Heart right ventricle (tissue), 16 donors: ENCODE data around the gene GPR158. TPM values are rescaled to one million over a fixed set of nuclear protein-coding genes. Genes with fewer than 3 reads are reported as not detected.

ENCODE experiments used
- ATAC-seq, 8 donors: fragments of 200-7000 bp; cut with Tn5 transposase; one replicate each; pipeline ENCODE4 v1.9.1; 2020; ENCODE audit warnings: mild to moderate bottlenecking in 8 of 8, moderate library complexity in 8 of 8, moderate number of reproducible peaks in 1 of 8
- DNase-seq, 2 donors: peaks; one replicate each; pipeline ENCODE4 v3.0.0-alpha.2; 2020
- H3K27ac ChIP-seq, 10 donors: fragments of 200-600 bp; sonication (generic) in 2 of 10; one replicate each; pipeline versions ENCODE4 v1.5.0 to v1.8.0; 2020 to 2022; ENCODE audit warnings: mild to moderate bottlenecking in 3 of 10
- H3K27me3 ChIP-seq, 7 donors: fragments of 200-600 bp; one replicate each; pipeline ENCODE4 v1.8.0; 2021 to 2022; ENCODE audit warnings: mild to moderate bottlenecking in 2 of 7
- H3K36me3 ChIP-seq, 9 donors: fragments of 200-600 bp; sonication (generic) in 1 of 9; one replicate each; pipeline versions ENCODE4 v1.5.0 to v1.8.0; 2020 to 2022; ENCODE audit warnings: mild to moderate bottlenecking in 2 of 9
- H3K4me1 ChIP-seq, 9 donors: fragments of 200-600 bp; sonication (generic) in 1 of 9; one replicate each; pipeline versions ENCODE4 v1.5.0 to v1.8.0; 2020 to 2022; ENCODE audit warnings: mild to moderate bottlenecking in 4 of 9
- H3K4me3 ChIP-seq, 10 donors: fragments of 200-600 bp; sonication (generic) in 2 of 10; one replicate each; pipeline versions ENCODE4 v1.5.0 to v1.8.0; 2020 to 2022; ENCODE audit warnings: mild to moderate bottlenecking in 7 of 10, moderate library complexity in 2 of 10
- H3K9me3 ChIP-seq, 11 donors: fragments of 200-600 bp in 10 of 11; sonication (generic) in 2 of 11; one replicate each; pipeline versions ENCODE4 v1.5.0 to v1.8.0; 2013 to 2022; ENCODE audit warnings: mild to moderate bottlenecking in 2 of 11, control low read depth in 1 of 11, moderate library complexity in 1 of 11
- CTCF ChIP-seq, 9 donors: fragments of 200-600 bp; sonication (generic) in 2 of 9; IDR thresholded peaks; one replicate each; pipeline versions ENCODE4 v1.5.0 to v1.8.0; 2021 to 2022; ENCODE audit warnings: antibody characterized with exemption in 9 of 9, mild to moderate bottlenecking in 5 of 9, moderate library complexity in 1 of 9
- WGBS, 2 donors: extraction: QIAGEN DNeasy Blood & Tissue Kit; methylation state at CpG; one replicate each; pipeline ENCODE4 v1.1.7; 2013; ENCODE audit warnings: inconsistent platforms in 1 of 2; 5-methylcytosine and 5-hydroxymethylcytosine counted together
- intact Hi-C, 10 donors: fragments of 100-400 bp; cut with DNase I; formaldehyde crosslinking; loops; one replicate each; pipeline versions ENCODE4 v1.11.1 to v1.14.2; 2022
- polyA plus RNA-seq, 2 donors: library from polyadenylated mRNA; stranded (reverse); fragments of 200-250 nt; gene quantifications; one replicate each; pipeline ENCODE4 v1.2.3, GENCODE V29; 2013
- total RNA-seq, 10 donors: library from RNA; stranded (reverse); fragmentation: NEBNext Ultra II Directional in 3 of 10; extraction: Animal tissue kit (Norgen Biotek cat#: 25700) in 3 of 10; gene quantifications; one replicate each; pipeline versions ENCODE4 v1.2.1 to v1.2.4, GENCODE V29; 2021 to 2023
- donor health status: Arrhythmogenic right ventricular cardiomyopathy.
- donor health status: ischemic (EF 13 %, LVEDD 7.1; RV severe dilation, severe dysfunction).
- donor health status: healthy with polysubstance abuse.
- donor health status: DM: no; HTN: yes; CAD: no.
- donor health status: DM: no; HTN: no; CAD: no.
- donor health status: ischemic (EF 25% LVEDD 6.9; RV normal size, moderate dysfunction).
- donor health status: ischemic (EF 25% LVEDD 5.7; RV mildly dilated, moderate dysfunction).
- donor health status: healthy.
- donor health status: DM: yes; HTN: yes; CAD: no.
- donor health status: Ischemic cardiomyopathy.
- donor health status: ischemic (EF 35%, LVEDD 5.7; RV mildly dilated, moderate dysfunction).
- donor health status: nonischemic (EF 11% LVEDD 7.7; RV severe dilation, severe dysfunction).
- donor health status: DM: yes; HTN: yes; CAD: no.
- donor health status: PGD.
- donor health status: ischemic (EF 29% LVEDD 5.4; RV normal size, mild dysfunction).
- donor health status: nonischemic (EF 23%, LVEDD 6.1; RV moderate dilation, normal function).

Gene GPR158
- total and polyA plus RNA-seq, 12 donors, result under 0.01 to 0.04 TPM; not detected in 10

- 67 to 69% methylated on average over 1 of the region's 1 CpG for WGBS, 2 donors
Observed at GRCh38 chr10:25220156-25220555, 45.4 kb downstream of the GPR158 start.

GRCh38 chr10:25222085-25222660 is 47.4 kb downstream of the GPR158 start:
- WGBS, 2 donors, result 89 to 93% methylated on average over 7 of the region's 7 CpGs
- no peaks in the 10 kb centered on the region for H3K36me3 ChIP-seq
- TF ChIP-seq CTCF (IDR thresholded peaks at IDR 0.05), result no peak
- H3K4me1 ChIP-seq, result no peaks in the 10 kb centered on the region
- ATAC-seq (no peak), DNase-seq (no peak)
- H3K27ac ChIP-seq, result no peak overlapping the region
- no peak overlapping the region for H3K4me3 ChIP-seq
- H3K9me3 ChIP-seq, result no peaks in the 10 kb centered on the region
- H3K27me3 ChIP-seq, result peaks cover 0 to 5% (median 0%) of the 10 kb centered on the region in 7 donors
- intact Hi-C loops, result loop anchor here in 3 of 10 donors (10.0 kb wide), 2 partner anchors 107 to 607 kb away; no protein-coding TSS in a partner anchor

More at GRCh38 chr10:25220156-25220555, 45.4 kb downstream of the GPR158 start:
- Histone ChIP-seq H3K27ac (no peak overlapping the region), H3K9me3 (no peaks in the 10 kb centered on the region), H3K36me3 (no peaks in the 10 kb centered on the region), H3K27me3 (peaks cover 0 to 8% (median 0%) of the 10 kb centered on the region in 7 donors), H3K4me3 (no peak overlapping the region), H3K4me1 (no peaks in the 10 kb centered on the region)
- TF ChIP-seq CTCF (IDR thresholded peaks at IDR 0.05), result no peak
- no peak for DNase-seq
- ATAC-seq, result no peak
- intact Hi-C loops, result loop anchor here in 3 of 10 donors (10.0 kb wide), 2 partner anchors 105 to 605 kb away; no protein-coding TSS in a partner anchor

GRCh38 chr10:25226775-25227682 is 52.2 kb downstream of the GPR158 start:
- H3K36me3 ChIP-seq, result no peaks in the 10 kb centered on the region
- 28 to 32% methylated on average over 7 of the region's 7 CpGs for WGBS, 2 donors
- DNase-seq (peak; percentile 13 to 16), ATAC-seq (peak in 3 of 8 donors; percentile 65 to 72 (median 71))
- no peaks in the 10 kb centered on the region for H3K27me3 ChIP-seq
- H3K4me1 ChIP-seq, result no peaks in the 10 kb centered on the region
- H3K4me3 ChIP-seq, result no peak overlapping the region
- no peak overlapping the region for H3K27ac ChIP-seq
- H3K9me3 ChIP-seq, result no peaks in the 10 kb centered on the region
- peak; percentile 38 to 77 (median 60) for TF ChIP-seq CTCF (IDR thresholded peaks at IDR 0.05)
- intact Hi-C loops, result loop anchor here in 7 of 10 donors (2.0 to 10.0 kb wide), 5 partner anchors 110 to 612 kb away; no protein-coding TSS in a partner anchor

GRCh38 chr10:25231751-25232150 is 57.0 kb downstream of the GPR158 start:
- no peak for ATAC-seq
- no peak for DNase-seq
- Histone ChIP-seq H3K4me1 (no peaks in the 10 kb centered on the region), H3K4me3 (no peak overlapping the region), H3K27ac (no peak overlapping the region), H3K9me3 (no peaks in the 10 kb centered on the region), H3K27me3 (no peaks in the 10 kb centered on the region), H3K36me3 (no peaks in the 10 kb centered on the region)
- 73 to 83% methylated on average over 2 of the region's 2 CpGs for WGBS, 2 donors
- no peak for TF ChIP-seq CTCF (IDR thresholded peaks at IDR 0.05)
- intact Hi-C loops, result no loop called here
